MCF 10A (cell line): ENCODE data around the gene CRIM1. TPM values are rescaled to one million over a fixed set of nuclear protein-coding genes. Genes with fewer than 3 reads are reported as not detected.

Experiments
- BruUV-seq: library from RNA; stranded (reverse); fragments of 400-500 nt; replicated peaks from 2 replicates; lab custom pipeline; 2021; lab: Mats Ljungman, UMichigan
- CTCF ChIA-PET: fragments of 300-600 bp; sonication (Branson Sonifier 250); formaldehyde crosslinking; extraction: SDS; loops from one replicate; lab custom pipeline; 2021; ENCODE audit warnings: antibody characterized with exemption, inconsistent platforms; lab: Yijun Ruan, JAX
- POLR2A ChIA-PET: fragments of 300-600, 350-650 bp; sonication (Branson Sonifier 250); formaldehyde crosslinking; extraction: SDS; loops from one replicate; lab custom pipeline; 2020; ENCODE audit warnings: antibody characterized with exemption, inconsistent platforms; lab: Yijun Ruan, JAX
- DNase-seq: peaks from one replicate; pipeline ENCODE4 v3.0.0-alpha.2; 2018; ENCODE audit not compliant: unreplicated experiment
- H3K27ac Mint-ChIP-seq: one replicate; pipeline ENCODE4 v1.8.0; 2022; ENCODE audit warnings: mild to moderate bottlenecking, low read depth, mixed read lengths; ENCODE audit not compliant: unreplicated experiment
- H3K27me3 Mint-ChIP-seq: one replicate; pipeline ENCODE4 v1.8.0; 2022; ENCODE audit warnings: mixed read lengths; ENCODE audit not compliant: insufficient read depth, unreplicated experiment
- H3K36me3 Mint-ChIP-seq: one replicate; pipeline ENCODE4 v1.8.0; 2022; ENCODE audit warnings: mild to moderate bottlenecking, moderate library complexity, mixed read lengths; ENCODE audit not compliant: insufficient read depth, unreplicated experiment
- H3K4me1 Mint-ChIP-seq: one replicate; pipeline ENCODE4 v1.8.0; 2022; ENCODE audit warnings: mixed read lengths; ENCODE audit not compliant: insufficient read depth, unreplicated experiment
- H3K4me3 Mint-ChIP-seq: one replicate; pipeline ENCODE4 v1.8.0; 2022; ENCODE audit warnings: mild to moderate bottlenecking, moderate library complexity, mixed read lengths; ENCODE audit not compliant: unreplicated experiment
- H3K9me3 Mint-ChIP-seq: one replicate; pipeline ENCODE4 v1.8.0; 2022; ENCODE audit warnings: mixed read lengths; ENCODE audit not compliant: unreplicated experiment
- CTCF ChIP-seq: fragments of 200-600 bp; IDR thresholded peaks from one replicate; pipeline ENCODE4 v1.8.0; 2022; ENCODE audit warnings: antibody characterized with exemption, mild to moderate bottlenecking; ENCODE audit not compliant: unreplicated experiment
- intact Hi-C: fragments of 100-400 bp; cut with micrococcal nuclease; formaldehyde crosslinking; loops from 2 replicates; pipeline ENCODE4 v1.14.1; 2022
- total RNA-seq: library from RNA; stranded (reverse); gene quantifications from 2 replicates; pipeline ENCODE4 v1.2.3, GENCODE V29; 2022

Gene CRIM1
- total RNA-seq, 1 experiment from 2014 or later = 185 TPM

- no peak overlapping the region for H3K4me3 Mint-ChIP-seq
- BruUV-seq = no TSS peak
- peaks cover 51% of the 10 kb centered on the region for H3K27me3 Mint-ChIP-seq
- no peaks in the 10 kb centered on the region for H3K9me3 Mint-ChIP-seq
- peak; percentile 29 for DNase-seq
- no peaks in the 10 kb centered on the region for H3K36me3 Mint-ChIP-seq
- POLR2A ChIA-PET = no interaction called here
- TF ChIP-seq CTCF = no peak
- no peak overlapping the region for H3K27ac Mint-ChIP-seq
- CTCF ChIA-PET = interaction anchor here (0.6 to 1.1 kb wide), 6 partner anchors 9 to 894 kb away, joined by 3 to 5 read pairs (median 3); no protein-coding TSS in a partner anchor
- H3K4me1 Mint-ChIP-seq = no peaks in the 10 kb centered on the region
- intact Hi-C loops = no loop called here
These were observed 33.5 kb upstream of the CRIM1 start for GRCh38 chr2:36322108-36322507.

- ChIA-PET CTCF (interaction anchor here (0.5 kb wide), 1 partner anchor 1942 kb away, joined by 3 read pairs; no protein-coding TSS in a partner anchor), POLR2A (no interaction called here)
- intact Hi-C loops = no loop called here
- H3K4me3 Mint-ChIP-seq = no peak overlapping the region
- TF ChIP-seq CTCF = no peak
- no peaks in the 10 kb centered on the region for H3K9me3 Mint-ChIP-seq
- BruUV-seq = no TSS peak
- peaks cover 55% of the 10 kb centered on the region for H3K27me3 Mint-ChIP-seq
- H3K36me3 Mint-ChIP-seq = no peaks in the 10 kb centered on the region
- no peak overlapping the region for H3K27ac Mint-ChIP-seq
- no peak for DNase-seq
- no peaks in the 10 kb centered on the region for H3K4me1 Mint-ChIP-seq
These were observed 29.3 kb upstream of the CRIM1 start for GRCh38 chr2:36326286-36326685.

- Mint-ChIP-seq H3K27me3 (peaks cover 27% of the 10 kb centered on the region), H3K4me3 (no peak overlapping the region), H3K27ac (no peak overlapping the region), H3K36me3 (no peaks in the 10 kb centered on the region), H3K9me3 (no peaks in the 10 kb centered on the region), H3K4me1 (no peaks in the 10 kb centered on the region)
- DNase-seq = no peak
- TF ChIP-seq CTCF = no peak
- BruUV-seq = no TSS peak
- intact Hi-C loops = no loop called here
- ChIA-PET CTCF (no interaction called here), POLR2A (no interaction called here)
These were observed 26.3 kb upstream of the CRIM1 start for GRCh38 chr2:36329251-36329650.

GRCh38 chr2:36329746-36330472 lies 25.7 kb upstream of the CRIM1 start:
- Mint-ChIP-seq H3K27ac (no peak overlapping the region), H3K27me3 (peaks cover 27% of the 10 kb centered on the region)
- no peak for TF ChIP-seq CTCF

More at GRCh38 chr2:36329746-36330472, 25.7 kb upstream of the CRIM1 start:
- H3K36me3 Mint-ChIP-seq = no peaks in the 10 kb centered on the region
- no peak overlapping the region for H3K4me3 Mint-ChIP-seq
- intact Hi-C loops = no loop called here
- no TSS peak for BruUV-seq
- ChIA-PET POLR2A (interaction anchor here (0.5 kb wide), 1 partner anchor 233 kb away, joined by 3 read pairs; no protein-coding TSS in a partner anchor), CTCF (interaction anchor here (0.5 to 1.6 kb wide), 2 partner anchors 8 to 21 kb away, joined by 3 to 4 read pairs; no protein-coding TSS in a partner anchor)
- no peaks in the 10 kb centered on the region for H3K4me1 Mint-ChIP-seq
- no peak for DNase-seq
- no peaks in the 10 kb centered on the region for H3K9me3 Mint-ChIP-seq
